ENCODE results near the gene NRXN3. TPM values are rescaled to one million over a fixed set of nuclear protein-coding genes. Genes with fewer than 3 reads are reported as not detected.

The NRXN3 gene
- total and polyA plus RNA-seq, 2 of the 13 experiments (the other 11 are each of a cell fraction or from before 2014, with no cell fraction given) = 0.03 TPM; not detected in 1

- H4K20me1 ChIP-seq (ENCODE audit: insufficient read depth, low read length) = no peaks in the 10 kb centered on the region
- H3K4me1 ChIP-seq (ENCODE audit: insufficient read depth, low read length) = no peaks in the 10 kb centered on the region
- H3K27me3 ChIP-seq (ENCODE audit: control insufficient read depth in 1 of 2, insufficient read depth in 2 of 2, low read length in 2 of 2) = no peaks in the 10 kb centered on the region
- H3K36me3 ChIP-seq (replicated peaks in 1 of 2; ENCODE audit: control insufficient read depth in 1 of 2, insufficient read depth in 2 of 2, low read length in 2 of 2) = no peaks in the 10 kb centered on the region
- no peak for DNase-seq (ENCODE audit: low spot score)
- intact Hi-C loops (cut with micrococcal nuclease; ENCODE audit: unreplicated experiment) = no loop called here
- H3K79me2 ChIP-seq (ENCODE audit: insufficient read depth, low read length) = no peaks in the 10 kb centered on the region
- no peak for FAIRE-seq
- 54% methylated on average over 1 of the region's 1 CpG for WGBS (ENCODE audit: low lambda C conversion rate)
- H3K4me3 ChIP-seq (replicated peaks in 1 of 3; ENCODE audit: insufficient read depth in 1 of 3, low read depth in 2 of 3, low read length in 3 of 3) = no peak overlapping the region
- in situ Hi-C loops (cut with HindIII; ENCODE audit: extremely low pct_ligation_motif_present, low pct_unique_long_range_greater_than_20kb) = no loop called here
- BruUV-seq (replicated peaks) = no TSS peak
- POLR2A ChIA-PET = no interaction called here
- no peak for ATAC-seq
- CTCF ChIA-PET (ENCODE audit: low intra/inter-chr PET ratio, low total read pairs) = no interaction called here
- H2AFZ ChIP-seq (ENCODE audit: low read length) = no peak overlapping the region
- no peak overlapping the region for H3K27ac ChIP-seq (ENCODE audit: extremely low read length, insufficient read depth, low read length)
- H3K9me3 ChIP-seq (ENCODE audit: low read length) = no peaks in the 10 kb centered on the region
- H3K9ac ChIP-seq (ENCODE audit: insufficient read depth, low read depth, low read length) = no peak overlapping the region
- no peak overlapping the region for H3K4me2 ChIP-seq (ENCODE audit: low read depth, low read length)
- TF ChIP-seq PHF8 (CRISPR knock-in tag; IDR thresholded peaks at IDR 0.05) = no peak
- TF ChIP-seq ZNF451 (CRISPR knock-in tag; IDR thresholded peaks at IDR 0.05) = no peak
- no peak for TF ChIP-seq RXRB (CRISPR knock-in tag; IDR thresholded peaks at IDR 0.05; ENCODE audit: borderline replicate concordance)
- TF ChIP-seq, protein P1, sequence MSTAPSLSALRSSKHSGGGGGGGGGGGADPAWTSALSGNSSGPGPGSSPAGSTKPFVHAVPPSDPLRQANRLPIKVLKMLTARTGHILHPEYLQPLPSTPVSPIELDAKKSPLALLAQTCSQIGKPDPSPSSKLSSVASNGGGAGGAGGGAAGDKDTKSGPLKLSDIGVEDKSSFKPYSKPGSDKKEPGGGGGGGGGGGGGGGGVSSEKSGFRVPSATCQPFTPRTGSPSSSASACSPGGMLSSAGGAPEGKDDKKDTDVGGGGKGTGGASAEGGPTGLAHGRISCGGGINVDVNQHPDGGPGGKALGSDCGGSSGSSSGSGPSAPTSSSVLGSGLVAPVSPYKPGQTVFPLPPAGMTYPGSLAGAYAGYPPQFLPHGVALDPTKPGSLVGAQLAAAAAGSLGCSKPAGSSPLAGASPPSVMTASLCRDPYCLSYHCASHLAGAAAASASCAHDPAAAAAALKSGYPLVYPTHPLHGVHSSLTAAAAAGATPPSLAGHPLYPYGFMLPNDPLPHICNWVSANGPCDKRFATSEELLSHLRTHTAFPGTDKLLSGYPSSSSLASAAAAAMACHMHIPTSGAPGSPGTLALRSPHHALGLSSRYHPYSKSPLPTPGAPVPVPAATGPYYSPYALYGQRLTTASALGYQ (CRISPR knock-in tag; IDR thresholded peaks at IDR 0.05) = no peak
- TF ChIP-seq, protein P2, sequence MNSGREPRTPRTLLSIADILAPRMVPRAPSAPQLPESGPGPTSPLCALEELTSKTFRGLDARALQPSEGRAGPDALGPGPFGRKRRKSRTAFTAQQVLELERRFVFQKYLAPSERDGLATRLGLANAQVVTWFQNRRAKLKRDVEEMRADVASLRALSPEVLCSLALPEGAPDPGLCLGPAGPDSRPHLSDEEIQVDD (CRISPR knock-in tag; IDR thresholded peaks at IDR 0.05; ENCODE audit: borderline replicate concordance) = no peak
- TF ChIP-seq, protein P3, sequence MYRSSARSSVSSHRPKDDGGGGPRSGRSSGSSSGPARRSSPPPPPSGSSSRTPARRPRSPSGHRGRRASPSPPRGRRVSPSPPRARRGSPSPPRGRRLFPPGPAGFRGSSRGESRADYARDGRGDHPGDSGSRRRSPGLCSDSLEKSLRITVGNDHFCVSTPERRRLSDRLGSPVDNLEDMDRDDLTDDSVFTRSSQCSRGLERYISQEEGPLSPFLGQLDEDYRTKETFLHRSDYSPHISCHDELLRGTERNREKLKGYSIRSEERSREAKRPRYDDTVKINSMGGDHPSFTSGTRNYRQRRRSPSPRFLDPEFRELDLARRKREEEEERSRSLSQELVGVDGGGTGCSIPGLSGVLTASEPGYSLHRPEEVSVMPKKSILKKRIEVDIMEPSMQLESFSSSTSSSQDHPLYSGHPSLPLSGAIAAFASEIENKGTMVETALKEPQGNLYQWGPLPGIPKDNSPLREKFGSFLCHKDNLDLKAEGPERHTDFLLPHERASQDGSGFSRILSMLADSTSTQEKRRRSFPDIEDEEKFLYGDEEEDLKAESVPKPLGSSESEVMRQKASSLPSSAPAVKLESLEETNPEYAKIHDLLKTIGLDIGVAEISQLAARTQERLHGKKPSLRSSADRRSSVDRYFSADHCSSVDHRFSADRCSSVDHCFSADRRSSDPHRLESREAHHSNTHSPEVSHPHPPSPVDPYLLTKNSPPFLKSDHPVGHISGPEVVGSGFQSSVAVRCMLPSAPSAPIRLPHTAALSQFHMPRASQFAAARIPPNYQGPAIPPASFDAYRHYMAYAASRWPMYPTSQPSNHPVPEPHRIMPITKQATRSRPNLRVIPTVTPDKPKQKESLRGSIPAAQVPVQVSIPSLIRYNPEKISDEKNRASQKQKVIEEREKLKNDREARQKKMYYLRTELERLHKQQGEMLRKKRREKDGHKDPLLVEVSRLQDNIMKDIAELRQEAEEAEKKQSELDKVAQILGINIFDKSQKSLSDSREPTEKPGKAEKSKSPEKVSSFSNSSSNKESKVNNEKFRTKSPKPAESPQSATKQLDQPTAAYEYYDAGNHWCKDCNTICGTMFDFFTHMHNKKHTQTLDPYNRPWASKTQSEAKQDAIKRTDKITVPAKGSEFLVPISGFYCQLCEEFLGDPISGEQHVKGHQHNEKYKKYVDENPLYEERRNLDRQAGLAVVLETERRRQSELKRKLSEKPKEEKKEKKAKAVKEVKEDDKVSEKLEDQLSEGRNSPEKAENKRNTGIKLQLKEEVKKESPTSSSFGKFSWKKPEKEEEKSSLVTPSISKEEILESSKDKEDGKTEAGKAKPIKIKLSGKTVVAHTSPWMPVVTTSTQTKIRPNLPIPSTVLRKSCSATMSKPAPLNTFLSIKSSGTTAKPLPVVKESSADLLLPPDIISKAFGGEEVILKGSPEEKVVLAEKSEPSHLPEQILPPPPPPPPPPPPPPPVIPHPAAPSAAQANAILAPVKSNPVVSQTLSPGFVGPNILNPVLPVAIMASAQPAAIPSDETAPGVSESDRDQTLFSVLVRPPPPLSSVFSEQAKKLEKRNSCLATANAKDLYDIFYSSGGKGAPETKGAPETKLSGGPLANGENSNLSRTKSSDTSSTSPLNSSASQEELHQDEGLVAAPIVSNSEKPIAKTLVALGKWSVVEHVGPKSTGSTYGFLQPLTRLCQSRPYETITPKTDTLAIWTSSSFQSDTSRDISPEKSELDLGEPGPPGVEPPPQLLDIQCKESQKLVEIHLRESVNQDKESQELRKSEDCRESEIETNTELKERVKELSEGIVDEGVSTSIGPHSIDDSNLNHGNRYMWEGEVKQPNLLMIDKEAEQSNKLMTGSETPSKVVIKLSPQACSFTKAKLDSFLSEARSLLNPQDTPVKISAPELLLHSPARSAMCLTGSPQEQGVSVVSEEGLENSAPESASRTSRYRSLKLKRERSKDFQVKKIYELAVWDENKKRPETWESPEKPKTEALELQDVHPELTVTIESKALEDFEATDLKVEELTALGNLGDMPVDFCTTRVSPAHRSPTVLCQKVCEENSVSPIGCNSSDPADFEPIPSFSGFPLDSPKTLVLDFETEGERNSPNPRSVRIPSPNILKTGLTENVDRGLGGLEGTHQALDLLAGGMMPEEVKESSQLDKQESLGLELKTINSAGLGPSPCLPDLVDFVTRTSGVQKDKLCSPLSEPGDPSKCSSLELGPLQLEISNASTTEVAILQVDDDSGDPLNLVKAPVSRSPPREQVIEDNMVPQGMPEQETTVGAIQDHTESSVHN (CRISPR knock-in tag; IDR thresholded peaks at IDR 0.05) = no peak
- TF ChIP-seq CHCHD3 (CRISPR knock-in tag; IDR thresholded peaks at IDR 0.05) = no peak
- no peak for TF ChIP-seq ZNF577 (CRISPR knock-in tag; IDR thresholded peaks at IDR 0.05; ENCODE audit: borderline replicate concordance, low read depth)
- no peak for TF ChIP-seq MTF1 (CRISPR knock-in tag; IDR thresholded peaks at IDR 0.05)
- no peak for TF ChIP-seq NPAS2 (CRISPR knock-in tag; IDR thresholded peaks at IDR 0.05; ENCODE audit: borderline replicate concordance)
- no peak for TF ChIP-seq FOSL2 (CRISPR knock-in tag; IDR thresholded peaks at IDR 0.05)
- TF ChIP-seq, protein P4, sequence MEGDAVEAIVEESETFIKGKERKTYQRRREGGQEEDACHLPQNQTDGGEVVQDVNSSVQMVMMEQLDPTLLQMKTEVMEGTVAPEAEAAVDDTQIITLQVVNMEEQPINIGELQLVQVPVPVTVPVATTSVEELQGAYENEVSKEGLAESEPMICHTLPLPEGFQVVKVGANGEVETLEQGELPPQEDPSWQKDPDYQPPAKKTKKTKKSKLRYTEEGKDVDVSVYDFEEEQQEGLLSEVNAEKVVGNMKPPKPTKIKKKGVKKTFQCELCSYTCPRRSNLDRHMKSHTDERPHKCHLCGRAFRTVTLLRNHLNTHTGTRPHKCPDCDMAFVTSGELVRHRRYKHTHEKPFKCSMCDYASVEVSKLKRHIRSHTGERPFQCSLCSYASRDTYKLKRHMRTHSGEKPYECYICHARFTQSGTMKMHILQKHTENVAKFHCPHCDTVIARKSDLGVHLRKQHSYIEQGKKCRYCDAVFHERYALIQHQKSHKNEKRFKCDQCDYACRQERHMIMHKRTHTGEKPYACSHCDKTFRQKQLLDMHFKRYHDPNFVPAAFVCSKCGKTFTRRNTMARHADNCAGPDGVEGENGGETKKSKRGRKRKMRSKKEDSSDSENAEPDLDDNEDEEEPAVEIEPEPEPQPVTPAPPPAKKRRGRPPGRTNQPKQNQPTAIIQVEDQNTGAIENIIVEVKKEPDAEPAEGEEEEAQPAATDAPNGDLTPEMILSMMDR (CRISPR knock-in tag; IDR thresholded peaks at IDR 0.05) = no peak
- no peak for TF ChIP-seq BORCS8-MEF2B (CRISPR knock-in tag; IDR thresholded peaks at IDR 0.05)
- no peak for TF ChIP-seq ZNF333 (CRISPR knock-in tag; IDR thresholded peaks at IDR 0.05; ENCODE audit: borderline replicate concordance)
These were observed 159.2 kb downstream of the NRXN3 start for GRCh38 chr14:78329371-78329770.

All from HepG2 (cell line).